Glomerular visceral epithelial cell (primary cell): ENCODE results near the gene NMUR2.

Experiments used
- DNase-seq: peaks from one replicate; pipeline ENCODE4 v3.0.0-alpha.2; 2016; ENCODE audit errors: extremely low spot score

Gene NMUR2, protein sequence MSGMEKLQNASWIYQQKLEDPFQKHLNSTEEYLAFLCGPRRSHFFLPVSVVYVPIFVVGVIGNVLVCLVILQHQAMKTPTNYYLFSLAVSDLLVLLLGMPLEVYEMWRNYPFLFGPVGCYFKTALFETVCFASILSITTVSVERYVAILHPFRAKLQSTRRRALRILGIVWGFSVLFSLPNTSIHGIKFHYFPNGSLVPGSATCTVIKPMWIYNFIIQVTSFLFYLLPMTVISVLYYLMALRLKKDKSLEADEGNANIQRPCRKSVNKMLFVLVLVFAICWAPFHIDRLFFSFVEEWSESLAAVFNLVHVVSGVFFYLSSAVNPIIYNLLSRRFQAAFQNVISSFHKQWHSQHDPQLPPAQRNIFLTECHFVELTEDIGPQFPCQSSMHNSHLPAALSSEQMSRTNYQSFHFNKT

DNA sequence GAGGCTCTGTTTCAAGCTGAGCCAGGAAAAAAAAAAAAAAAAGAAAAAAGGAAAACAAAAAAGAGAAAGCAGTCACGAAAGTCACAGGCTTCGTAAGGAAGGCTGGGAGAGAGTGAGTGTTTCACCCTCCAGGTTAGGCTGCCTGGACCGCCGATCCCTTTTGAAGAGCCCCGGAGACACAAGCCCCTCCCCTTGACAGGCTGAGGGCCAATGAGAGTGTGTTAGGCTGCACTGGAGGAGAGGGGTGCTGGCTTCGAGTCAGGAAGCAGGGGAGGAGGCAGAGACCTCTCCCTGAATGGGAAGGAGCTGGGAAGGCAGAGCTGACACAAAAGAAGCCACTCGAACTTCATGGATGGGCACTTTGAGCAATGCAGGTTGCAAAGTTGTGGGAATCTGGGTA is at the start of gene NMUR2:
NMUR2 (minus strand) TSS at position 135 of the 400 bp plus-strand sequence. CDS start 166 bp downstream, outside the sequence.
- DNase-seq = no peak

DNA sequence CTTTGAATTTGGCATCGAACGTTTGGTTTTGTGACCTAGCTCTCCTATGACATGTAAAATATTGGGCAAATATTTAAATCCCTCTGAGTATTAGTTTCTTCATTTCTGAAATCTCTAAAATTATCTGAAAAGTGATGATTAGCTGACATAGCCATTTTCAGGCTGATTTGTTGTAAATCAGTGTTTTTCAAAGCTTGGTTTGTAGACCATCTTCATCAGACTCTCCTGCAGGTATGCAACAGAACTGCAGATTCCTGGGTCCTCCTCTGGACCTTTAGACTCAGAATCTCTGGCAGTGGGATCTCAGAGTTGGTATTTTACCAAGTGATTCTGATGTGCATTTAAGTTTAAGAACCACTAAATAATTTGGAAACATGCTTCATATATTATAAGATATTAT is 38.9 kb upstream of the NMUR2 start:
- DNase-seq = no peak

DNA sequence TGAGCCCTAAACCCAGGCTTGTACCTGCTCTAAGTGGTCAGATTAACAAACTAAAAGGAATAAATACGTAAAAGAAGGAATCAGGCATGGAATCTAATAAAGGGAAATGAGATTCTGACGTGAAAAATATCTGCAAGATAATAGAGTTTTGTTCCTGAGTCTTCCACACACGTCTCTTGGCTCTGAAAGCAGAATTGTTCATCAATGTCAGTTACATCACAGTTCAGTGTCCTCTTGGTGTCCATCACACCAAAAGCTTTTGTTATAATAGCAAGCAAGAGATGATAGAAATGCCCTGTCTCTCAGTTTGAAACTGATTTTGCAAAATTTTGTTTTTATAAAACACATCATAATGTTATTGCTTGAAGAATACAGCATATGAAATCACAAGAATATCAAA is 34.7 kb upstream of the NMUR2 start:
- DNase-seq = no peak

DNA sequence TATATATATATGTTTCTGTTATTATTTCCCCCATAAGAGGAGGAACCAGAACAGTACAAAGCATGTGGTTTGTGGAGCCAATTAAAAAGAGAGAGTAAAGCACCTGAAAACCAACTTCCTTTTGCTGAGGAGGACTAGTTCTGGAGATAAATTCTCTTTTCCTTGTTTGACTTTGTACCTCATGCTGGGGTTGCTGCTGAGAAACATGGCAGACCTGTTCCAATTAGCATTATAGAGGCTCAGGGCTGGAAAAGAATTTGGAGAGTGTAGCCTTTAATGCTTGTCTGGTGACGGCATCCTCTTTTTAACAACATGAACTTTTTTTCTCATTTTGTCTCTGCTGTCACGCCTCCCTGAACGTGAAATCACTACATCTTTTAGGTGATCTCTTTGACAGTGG is 32.8 kb upstream of the NMUR2 start:
- DNase-seq = no peak

DNA sequence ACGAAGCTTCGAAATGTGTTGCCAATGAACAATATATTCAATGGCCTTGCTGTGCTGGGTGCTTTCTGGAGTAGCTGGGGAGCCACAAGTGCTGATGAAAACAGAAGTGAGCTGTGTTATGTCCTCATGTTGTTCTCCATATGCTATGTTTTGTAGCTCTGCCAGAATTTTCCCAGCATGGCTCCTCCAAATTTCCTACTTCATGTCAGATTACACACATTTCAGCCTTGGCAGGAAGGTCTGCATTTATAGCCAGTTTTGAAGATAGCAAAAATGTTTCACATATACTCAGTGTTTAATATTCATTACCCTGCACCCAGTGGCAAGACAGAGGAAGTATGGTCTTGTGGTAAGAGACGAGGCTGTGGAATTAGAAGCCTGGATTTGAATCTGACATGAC is 22.6 kb upstream of the NMUR2 start:
- DNase-seq = no peak

DNA sequence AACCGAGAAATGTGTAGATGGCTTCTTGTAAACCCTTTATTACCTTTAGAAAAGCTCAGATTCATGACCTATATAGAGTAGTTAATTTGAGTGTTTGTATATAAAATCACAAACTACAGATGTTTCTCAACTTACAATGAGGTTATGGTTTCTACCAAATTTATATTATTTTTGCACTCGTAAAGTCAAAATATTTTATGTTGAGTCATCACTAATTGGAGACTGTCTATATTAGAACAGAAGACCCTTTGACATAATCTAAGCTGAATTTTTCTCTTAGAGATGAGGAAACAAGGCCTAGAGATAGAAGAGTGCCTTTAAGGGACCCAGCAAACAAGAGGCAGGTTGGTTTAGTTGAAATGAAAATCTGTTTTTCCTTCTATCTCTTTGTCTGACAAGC is 20.0 kb upstream of the NMUR2 start:
- no peak for DNase-seq

DNA sequence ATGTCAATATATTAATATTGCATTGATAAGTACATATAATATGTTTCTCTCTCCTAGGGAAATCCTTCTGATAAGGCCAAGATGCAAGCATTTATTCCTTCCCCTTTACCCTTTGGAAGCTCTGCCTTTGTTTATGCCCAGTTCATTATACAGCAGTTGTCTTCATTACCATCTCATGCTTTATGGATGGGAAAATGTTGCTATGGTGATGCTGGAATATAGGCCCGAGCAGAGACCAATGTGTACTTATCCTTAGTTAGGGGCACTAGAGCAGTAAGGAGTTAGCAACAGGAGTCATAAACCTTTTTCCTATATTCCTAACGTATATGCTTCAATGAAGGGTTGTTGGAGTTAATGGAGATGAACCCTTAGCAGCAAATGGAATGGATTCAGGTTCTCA is 19.4 kb upstream of the NMUR2 start:
- no peak for DNase-seq

DNA sequence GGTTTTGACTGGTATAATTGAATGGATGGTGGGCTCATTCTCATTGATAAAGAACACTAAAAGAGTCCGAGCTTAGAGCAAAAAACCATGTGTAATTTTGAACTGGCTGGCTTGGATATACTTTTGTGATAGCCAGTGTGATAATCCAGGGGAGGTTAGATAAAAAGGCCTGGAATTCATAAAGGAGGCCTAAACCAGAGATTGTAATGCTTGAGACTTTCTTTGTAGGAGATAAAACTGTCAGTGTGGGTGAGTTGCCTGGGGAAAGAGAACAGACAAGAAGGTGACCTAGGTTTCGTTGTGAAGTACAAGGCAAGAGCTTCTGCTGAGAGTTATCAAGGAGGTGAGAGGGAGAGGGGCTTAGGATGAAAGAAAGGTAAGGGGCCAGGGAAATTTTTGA is 17.0 kb upstream of the NMUR2 start:
- DNase-seq = no peak

DNA sequence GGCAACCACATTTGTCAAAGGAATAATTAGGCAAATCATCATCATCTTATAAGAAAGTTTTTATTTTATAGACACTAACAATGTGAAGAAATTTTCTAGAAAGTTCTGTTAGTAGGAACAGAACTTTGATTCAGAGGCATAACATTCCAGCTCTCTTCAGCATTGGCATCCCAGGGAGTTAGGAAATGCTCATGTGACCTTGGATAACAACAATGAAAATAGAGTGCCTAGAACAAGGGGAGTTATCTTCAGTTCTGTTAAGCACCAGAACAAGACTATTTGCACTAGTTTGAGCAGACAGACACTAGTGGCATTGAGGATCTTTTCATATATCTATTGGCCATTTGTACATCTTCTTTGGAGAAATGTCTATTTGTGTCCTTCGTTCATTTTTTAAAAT is 7.0 kb upstream of the NMUR2 start:
- DNase-seq = no peak

DNA sequence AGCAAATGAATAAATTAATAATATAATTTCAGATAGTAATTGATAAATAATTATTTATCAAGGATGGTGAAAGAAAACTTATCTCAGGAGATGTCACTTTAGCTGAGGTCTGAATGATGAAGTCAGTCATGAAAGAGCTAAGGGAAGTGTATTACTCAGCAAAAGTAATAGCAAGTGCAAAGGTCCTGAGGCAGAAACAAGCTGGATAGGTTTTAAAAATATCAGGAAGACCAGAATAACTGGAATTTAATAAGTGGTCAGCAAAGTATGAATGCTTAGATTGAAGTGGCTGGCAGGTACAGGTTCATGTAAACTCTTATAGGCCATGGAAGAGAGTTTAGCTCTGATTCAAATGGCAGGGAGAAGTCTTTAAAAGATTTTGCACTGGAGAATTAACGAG is 1.0 kb upstream of the NMUR2 start:
- DNase-seq = no peak

DNA sequence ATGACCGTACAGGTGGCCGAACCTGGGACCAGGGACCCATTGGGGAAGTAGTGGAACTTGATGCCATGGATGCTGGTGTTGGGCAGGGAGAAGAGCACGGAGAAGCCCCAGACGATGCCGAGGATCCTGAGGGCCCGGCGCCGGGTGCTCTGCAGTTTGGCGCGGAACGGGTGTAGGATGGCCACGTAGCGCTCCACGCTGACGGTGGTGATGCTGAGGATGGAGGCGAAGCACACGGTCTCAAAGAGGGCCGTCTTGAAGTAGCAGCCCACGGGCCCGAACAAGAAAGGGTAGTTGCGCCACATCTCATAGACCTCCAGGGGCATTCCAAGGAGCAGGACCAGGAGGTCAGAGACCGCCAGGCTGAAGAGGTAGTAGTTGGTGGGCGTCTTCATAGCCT is 585 bp downstream of the NMUR2 start:
- DNase-seq = no peak

DNA sequence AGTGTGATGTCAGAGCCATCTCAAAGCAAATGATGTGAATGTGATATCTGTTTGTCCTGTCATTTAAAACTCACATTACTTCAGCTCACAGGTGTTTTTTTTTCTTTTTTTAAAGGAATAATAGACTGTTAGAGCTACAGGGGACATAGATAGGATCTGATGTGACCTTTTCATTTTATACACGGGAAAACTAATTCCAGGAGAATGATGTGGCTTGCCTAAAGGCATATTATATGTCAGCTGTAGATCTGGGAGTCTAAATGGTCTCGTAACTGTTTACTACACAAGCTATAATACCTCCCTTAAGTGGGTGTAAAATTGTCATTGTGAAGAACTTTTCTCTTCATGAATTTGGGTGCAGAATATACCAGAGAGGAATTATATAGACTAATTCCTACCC is 2.0 kb downstream of the NMUR2 start:
- no peak for DNase-seq

DNA sequence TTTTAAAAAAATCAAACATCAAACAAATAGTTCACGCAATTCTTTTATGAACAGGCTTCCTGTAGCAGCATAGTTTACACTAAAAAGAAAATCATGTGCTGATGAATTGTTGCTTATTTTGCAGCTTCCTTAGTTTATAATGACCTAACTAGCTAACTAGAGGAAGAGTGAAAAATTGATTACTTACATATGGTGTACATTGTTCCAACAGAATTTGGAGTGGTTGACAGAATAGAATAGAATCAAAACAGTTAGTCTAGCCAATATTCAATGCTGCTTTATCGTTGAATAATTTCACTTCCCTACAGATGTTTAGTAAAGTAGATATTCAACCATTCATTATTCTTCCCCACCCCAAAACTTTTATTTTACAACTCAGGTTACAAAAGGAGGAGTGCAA is 4.2 kb downstream of the NMUR2 start:
- no peak for DNase-seq

DNA sequence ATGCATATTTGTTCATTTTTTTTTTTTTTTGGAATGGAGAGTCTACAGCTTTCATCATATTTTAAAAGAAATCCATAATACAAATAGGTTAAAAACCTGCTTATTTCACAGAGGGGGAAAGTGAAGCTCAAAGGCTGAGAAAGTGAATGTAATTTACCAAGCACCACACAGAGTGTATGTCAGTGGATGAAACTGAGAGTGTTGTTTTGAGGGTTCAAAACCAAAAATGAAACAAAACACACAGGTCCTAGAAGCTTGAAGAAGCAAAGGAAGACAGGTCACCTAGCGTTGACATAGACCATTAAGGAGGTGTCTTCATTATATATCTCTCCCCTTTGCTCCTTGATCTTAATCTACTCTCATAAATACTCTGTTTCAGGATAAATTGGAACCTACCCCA is 7.5 kb downstream of the NMUR2 start:
- DNase-seq = no peak

DNA sequence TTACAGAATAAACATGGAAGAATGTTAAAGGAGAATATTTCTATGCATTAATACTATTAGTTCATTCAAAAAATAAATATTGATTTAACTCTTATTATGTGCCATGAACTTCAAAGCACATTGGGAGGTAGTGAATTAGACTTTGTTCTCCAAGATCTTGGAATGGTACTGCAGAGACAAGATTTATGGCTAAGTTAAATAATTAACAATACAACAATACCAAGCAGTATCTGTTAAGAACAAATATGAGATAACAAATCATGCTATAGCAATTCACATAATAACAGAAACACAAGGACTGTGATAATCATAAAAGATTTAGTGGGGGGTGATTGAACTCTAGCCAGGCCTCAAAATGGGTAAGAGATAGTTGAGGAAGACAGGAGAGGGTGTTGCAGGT is 11.6 kb downstream of the NMUR2 start:
- DNase-seq = no peak

DNA sequence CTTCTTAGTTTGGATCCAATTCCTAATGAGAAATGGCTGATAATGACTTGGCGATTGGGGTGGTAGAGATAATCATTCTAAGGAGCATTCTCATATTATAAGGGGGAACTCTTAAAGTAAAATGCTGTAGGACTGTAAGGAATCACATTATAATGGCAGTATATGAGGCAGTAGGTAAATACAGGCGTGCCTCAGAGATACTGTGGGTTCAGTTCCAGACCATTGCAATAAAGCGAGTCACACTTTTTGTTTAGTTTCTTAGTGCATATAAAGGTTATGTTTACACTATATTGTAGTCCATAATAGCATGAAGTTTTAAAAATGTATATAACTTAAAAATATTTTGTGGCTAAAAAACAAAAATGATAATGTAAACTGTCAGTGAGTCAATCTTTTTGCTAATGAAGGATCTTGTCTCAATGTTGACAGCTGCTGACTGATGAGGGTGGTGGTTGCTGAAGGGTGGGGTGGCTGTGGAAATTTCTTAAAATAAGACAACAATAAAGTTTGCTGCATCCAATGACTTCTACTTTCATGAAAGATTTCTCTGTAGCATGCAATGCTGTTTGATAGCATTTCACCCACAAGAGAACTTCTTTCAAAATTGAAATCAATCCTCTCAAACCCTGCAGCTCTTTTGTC is 15.8 kb downstream of the NMUR2 start:
- DNase-seq = no peak

DNA sequence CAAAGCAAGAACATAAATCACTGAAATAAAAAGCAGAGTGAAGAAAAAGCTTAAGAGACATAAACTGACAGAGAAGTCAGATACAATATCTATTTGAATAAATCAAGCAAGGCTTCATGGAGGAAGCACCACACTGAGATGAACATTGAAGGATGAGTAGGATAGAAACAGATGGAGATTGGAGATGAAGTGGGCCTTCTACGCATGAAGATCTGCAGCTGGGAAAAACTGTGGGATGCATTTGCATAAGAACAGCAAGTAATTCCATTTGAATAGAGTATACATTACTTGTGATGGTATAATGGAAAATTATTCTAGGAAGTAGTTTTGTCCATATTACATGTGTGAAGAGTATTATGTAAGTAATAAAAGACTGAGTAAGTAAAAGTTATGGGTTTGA is 16.5 kb downstream of the NMUR2 start:
- DNase-seq = no peak

DNA sequence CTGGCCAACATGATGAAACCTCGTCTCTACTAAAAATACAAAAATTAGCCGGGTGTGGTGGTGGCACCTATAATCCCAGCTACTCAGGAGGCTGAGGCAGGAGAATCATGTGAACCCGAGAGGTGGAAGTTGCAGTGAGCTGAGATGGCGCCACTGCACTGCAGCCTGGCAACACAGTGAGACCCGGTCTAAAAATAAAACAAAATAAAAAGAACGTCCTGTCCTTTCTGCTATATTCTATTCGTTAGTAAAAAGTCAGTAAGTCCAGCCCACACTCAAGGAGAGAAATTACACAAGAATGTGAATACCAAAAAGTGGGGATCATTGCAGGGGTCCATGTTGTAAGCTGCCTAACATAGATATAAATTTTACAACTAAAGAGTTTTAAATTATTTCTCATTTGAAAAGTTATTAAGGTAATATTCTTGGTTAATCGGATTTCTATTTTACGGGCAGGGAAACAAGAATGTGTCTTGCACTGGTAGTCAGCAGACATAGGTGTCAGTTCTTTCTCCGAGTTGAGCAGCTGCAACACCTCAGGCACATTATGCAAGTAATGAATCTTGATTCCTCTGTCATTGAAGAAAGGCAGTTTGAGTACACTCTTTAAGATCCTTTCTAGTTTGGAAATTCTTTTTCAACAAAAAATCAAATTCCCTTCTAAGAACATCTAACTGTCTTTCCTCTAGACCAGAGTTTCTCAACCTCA is 24.5 kb downstream of the NMUR2 start:
- no peak for DNase-seq

DNA sequence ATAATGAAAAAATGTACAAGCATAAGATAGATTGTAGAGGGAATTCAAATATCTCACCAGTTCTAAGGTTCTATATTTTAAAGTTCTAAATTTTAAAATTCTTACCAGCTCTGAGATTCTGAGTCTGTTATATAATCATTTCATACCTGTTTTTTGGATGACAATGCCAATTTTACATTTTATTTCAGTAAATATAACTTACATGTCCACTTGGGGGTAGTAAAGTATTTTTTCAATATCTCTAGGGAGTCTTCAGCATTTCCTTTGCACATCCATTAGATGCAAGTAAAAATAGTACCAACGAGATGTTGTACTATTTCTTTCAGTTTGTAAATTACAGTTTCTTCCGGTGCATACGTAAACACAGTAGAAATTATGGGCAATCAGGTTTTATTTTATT is 25.7 kb downstream of the NMUR2 start:
- no peak for DNase-seq

DNA sequence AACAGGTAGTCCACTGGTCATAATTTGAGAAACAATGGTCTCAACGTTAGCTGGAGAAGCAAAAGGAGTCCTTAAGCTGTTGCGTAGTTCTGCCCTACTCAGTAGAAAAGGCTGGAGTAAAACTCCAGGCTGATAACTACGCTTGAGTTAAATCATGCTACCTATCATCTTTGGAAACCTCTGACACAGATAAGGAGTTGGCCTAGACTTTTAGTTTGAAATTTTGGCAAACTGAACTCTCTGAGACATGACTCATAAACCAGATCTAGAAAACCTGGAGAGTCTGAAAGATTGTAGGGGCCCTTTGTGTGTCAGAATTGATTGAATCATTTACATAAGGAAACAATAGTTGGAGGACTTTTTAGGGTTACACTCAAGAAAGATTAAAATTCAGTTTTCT is 26.3 kb downstream of the NMUR2 start:
- no peak for DNase-seq

DNA sequence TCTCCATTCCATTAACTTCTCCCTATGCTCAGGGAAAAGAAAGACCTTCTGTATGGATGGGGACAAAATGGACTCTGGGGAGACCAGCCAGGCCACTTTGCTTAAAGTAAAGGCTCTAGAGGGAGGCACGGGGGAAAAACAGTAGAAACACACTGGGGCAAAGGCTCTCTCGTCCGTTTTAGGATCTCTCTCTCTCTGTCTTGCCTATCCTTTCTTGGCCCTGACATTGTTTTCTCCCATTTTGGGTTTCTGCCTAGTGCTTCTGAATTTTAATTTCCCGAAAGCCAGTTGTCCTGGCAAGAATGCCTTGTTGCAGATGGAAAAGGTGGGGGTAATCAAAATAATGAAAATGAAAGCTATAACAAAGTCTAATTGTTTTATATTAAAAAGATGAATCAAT is 28.2 kb downstream of the NMUR2 start:
- DNase-seq = no peak

DNA sequence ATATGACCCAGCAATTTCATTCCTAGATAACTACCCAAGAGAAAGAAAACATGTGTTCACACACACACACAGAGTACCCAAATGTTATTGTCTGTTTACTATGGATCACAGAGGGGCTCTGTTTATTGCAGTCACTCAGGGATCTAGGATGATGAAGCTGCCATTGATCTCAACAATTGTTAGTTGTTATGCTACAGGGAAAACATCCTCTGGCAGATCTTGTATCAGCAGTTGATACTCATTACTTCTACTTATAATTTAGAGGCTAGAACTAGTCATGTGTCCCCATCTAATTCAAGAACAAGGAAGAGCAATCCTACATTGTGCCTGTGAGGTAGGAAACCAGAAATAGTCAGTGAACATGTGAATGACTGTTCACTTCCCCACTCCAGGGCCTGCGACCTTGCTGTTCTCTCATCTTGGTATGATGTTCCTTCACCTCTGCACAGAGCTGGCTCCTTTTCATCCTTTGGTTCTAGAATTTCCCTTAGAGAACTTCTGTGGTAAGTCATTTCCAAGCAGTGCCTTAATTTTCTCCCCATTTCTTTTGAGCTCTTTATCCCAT is 30.3 kb downstream of the NMUR2 start:
- no peak for DNase-seq

DNA sequence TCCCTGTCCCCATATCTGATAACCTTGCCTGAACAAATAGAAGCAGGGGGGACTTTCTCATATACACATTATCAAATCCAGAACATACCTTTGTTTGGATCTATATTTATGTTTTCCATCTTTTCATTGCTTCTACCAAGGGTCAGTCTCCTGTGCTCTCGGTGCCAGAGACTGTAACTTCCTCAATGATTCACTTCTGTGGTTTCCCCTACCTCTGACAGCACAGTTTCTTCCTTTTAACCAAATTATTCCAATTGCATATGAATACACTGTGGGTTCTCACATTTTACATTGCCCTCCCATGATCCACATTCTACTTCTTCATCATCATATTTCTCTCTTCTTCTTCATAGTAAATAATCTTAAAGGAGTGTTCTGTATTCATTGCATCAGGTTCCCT is 32.2 kb downstream of the NMUR2 start:
- no peak for DNase-seq
